ENCODE results near the gene SLC39A5. TPM values are rescaled to one million over a fixed set of nuclear protein-coding genes. Genes with fewer than 3 reads are reported as not detected.

SLC39A5 gene
- polyA plus RNA-seq, 3 donors: 0.21 to 0.25 TPM; not detected in 1

DNA sequence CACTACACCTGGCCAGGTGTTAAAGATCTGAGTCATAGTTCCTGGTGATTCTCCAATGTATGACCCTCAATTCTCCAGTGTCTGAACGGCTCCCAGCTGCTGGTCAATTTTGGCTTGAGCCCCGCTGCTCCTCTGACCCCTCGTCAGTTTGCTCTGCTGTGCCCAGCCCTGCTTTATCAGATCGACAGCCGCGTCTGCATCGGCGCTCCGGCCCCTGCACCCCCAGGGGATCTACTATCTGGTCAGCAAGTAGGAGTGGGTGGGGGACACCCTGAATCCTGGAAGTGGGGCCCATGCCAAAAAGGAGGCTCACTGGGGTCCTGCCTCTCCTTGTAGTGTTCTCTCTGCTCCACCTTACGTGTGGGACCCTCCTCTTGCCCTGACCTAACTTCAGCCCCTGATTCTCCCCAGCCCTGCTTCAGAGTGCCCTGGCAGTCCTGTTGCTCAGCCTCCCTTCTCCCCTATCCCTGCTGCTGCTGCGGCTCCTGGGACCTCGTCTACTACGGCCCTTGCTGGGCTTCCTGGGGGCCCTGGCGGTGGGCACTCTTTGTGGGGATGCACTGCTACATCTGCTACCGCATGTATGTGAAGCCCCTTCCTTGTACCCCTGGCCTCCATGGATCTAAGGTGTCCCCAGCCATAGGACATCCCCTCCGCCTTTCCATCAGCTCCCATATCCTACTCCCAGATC lies 5.0 kb downstream of the SLC39A5 start:
- TF ChIP-seq CTCF (IDR thresholded peaks at IDR 0.05): no peak
- Histone ChIP-seq H3K36me3 (replicated peaks in 1 of 2; ENCODE audit: control insufficient read depth in 1 of 2, insufficient read depth in 2 of 2, low read length in 2 of 2) (peaks cover 2 to 16% of the 10 kb centered on the region in 2 donors), H3K79me2 (ENCODE audit: insufficient read depth, low read length) (no peaks in the 10 kb centered on the region), H3K4me3 (replicated peaks in 1 of 3; ENCODE audit: low read depth in 2 of 3, low read length in 3 of 3) (no peak overlapping the region), H4K20me1 (ENCODE audit: insufficient read depth, low read length) (no peaks in the 10 kb centered on the region), H3K4me1 (ENCODE audit: control insufficient read depth in 1 of 2, insufficient read depth in 2 of 2, low read length in 2 of 2) (no peaks in the 10 kb centered on the region), H3K9me3 (replicated peaks in 1 of 2; ENCODE audit: control insufficient read depth in 1 of 2, insufficient read depth in 1 of 2, low read length in 2 of 2) (no peaks in the 10 kb centered on the region), H3K27ac (ENCODE audit: low read depth in 1 of 2, low read length in 2 of 2) (no peak overlapping the region), H3K9ac (ENCODE audit: insufficient read depth, low read length, poor library complexity, severe bottlenecking) (no peak overlapping the region), H3K27me3 (ENCODE audit: control insufficient read depth in 2 of 2, insufficient read depth in 2 of 2, low read length in 2 of 2) (no peaks in the 10 kb centered on the region), H3K4me2 (replicated peaks; ENCODE audit: extremely low read depth, low read length, poor library complexity, severe bottlenecking) (no peak overlapping the region), H2AFZ (ENCODE audit: insufficient read depth, low read depth, low read length, poor library complexity, severe bottlenecking) (no peak overlapping the region)
- intact Hi-C loops (cut with micrococcal nuclease): no loop called here
- Mint-ChIP-seq H3K27ac (peak overlapping the region in 1 of 7 donors; percentile 30), H3K4me3 (no peak overlapping the region), H3K9me3 (peaks cover 0 to 2% (median 0%) of the 10 kb centered on the region in 7 donors), H3K27me3 (ENCODE audit: low read depth in 3 of 3) (peaks cover 0 to 2% (median 1%) of the 10 kb centered on the region in 3 donors), H3K36me3 (peaks cover 12 to 20% of the 10 kb centered on the region in 2 donors), H3K4me1 (peaks cover 5% of the 10 kb centered on the region)
- DNase-seq: no peak
- WGBS (ENCODE audit: insufficient coverage): 92% methylated on average over 7 of the region's 16 CpGs

DNA sequence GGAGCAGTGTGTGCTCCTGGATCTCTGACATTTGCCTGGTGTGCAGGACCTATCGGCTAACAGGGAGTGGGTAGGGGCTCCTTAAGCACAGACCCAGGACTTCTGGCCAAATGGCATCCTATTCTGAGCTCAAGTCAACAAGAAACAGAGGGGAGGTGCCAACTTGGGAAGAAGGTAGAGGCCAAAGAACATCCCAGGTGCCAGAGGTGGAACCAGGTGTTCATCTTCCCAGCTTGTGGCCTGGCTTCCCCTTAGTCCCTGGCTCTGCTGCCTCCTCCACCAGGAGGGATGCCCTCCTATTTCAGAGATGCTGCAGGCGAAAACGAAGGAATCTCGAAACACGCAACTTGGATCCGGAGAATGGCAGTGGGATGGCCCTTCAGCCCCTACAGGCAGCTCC lies 6.2 kb downstream of the SLC39A5 start:
- Histone ChIP-seq H3K4me1 (ENCODE audit: control insufficient read depth in 1 of 2, insufficient read depth in 2 of 2, low read length in 2 of 2) (no peaks in the 10 kb centered on the region), H2AFZ (ENCODE audit: insufficient read depth, low read depth, low read length, poor library complexity, severe bottlenecking) (no peak overlapping the region), H3K4me2 (replicated peaks; ENCODE audit: extremely low read depth, low read length, poor library complexity, severe bottlenecking) (no peak overlapping the region), H3K36me3 (replicated peaks in 1 of 2; ENCODE audit: control insufficient read depth in 1 of 2, insufficient read depth in 2 of 2, low read length in 2 of 2) (peaks cover 8 to 28% of the 10 kb centered on the region in 2 donors), H3K9ac (ENCODE audit: insufficient read depth, low read length, poor library complexity, severe bottlenecking) (no peak overlapping the region), H3K27me3 (ENCODE audit: control insufficient read depth in 2 of 2, insufficient read depth in 2 of 2, low read length in 2 of 2) (no peaks in the 10 kb centered on the region), H3K79me2 (ENCODE audit: insufficient read depth, low read length) (no peaks in the 10 kb centered on the region), H3K9me3 (replicated peaks in 1 of 2; ENCODE audit: control insufficient read depth in 1 of 2, insufficient read depth in 1 of 2, low read length in 2 of 2) (no peaks in the 10 kb centered on the region), H3K4me3 (replicated peaks in 1 of 3; ENCODE audit: low read depth in 2 of 3, low read length in 3 of 3) (no peak overlapping the region), H3K27ac (ENCODE audit: low read depth in 1 of 2, low read length in 2 of 2) (no peak overlapping the region), H4K20me1 (ENCODE audit: insufficient read depth, low read length) (no peaks in the 10 kb centered on the region)
- intact Hi-C loops (cut with micrococcal nuclease): no loop called here
- Mint-ChIP-seq H3K9me3 (no peaks in the 10 kb centered on the region), H3K27ac (no peak overlapping the region), H3K36me3 (peaks cover 23 to 32% of the 10 kb centered on the region in 2 donors), H3K4me1 (no peaks in the 10 kb centered on the region), H3K4me3 (no peak overlapping the region), H3K27me3 (ENCODE audit: low read depth in 3 of 3) (peaks cover 0 to 2% (median 0%) of the 10 kb centered on the region in 3 donors)
- no peak for TF ChIP-seq CTCF (IDR thresholded peaks at IDR 0.05)
- DNase-seq: no peak
- WGBS (ENCODE audit: insufficient coverage): 100% methylated on average over 5 of the region's 6 CpGs

All from CD14-positive monocyte (primary cell).